GM12865 (cell line): Measurements from ENCODE around the gene DEFB132.

Experiments
- DNase-seq: peaks from one replicate; pipeline ENCODE4 v3.0.0; 2010; ENCODE audit warnings: low read depth
- H3K4me3 ChIP-seq: 2 replicates; pipeline ENCODE4 v1.5.1; 2011; ENCODE audit warnings: mild to moderate bottlenecking, low read depth, low read length, control low read depth
- TF ChIP-seq, protein P1 (sequence below): IDR thresholded peaks from 2 replicates; pipeline ENCODE4 v1.5.1; 2011; ENCODE audit warnings: low read length, control low read depth, low read depth, inconsistent platforms; ENCODE audit not compliant: insufficient read depth; ENCODE audit errors: missing control alignments

The DEFB132 gene

GRCh38 chr20:301886-302848, 44.6 kb downstream of the DEFB132 start:
- H3K4me3 ChIP-seq: no peak overlapping the region
- DNase-seq: no peak

DNA sequence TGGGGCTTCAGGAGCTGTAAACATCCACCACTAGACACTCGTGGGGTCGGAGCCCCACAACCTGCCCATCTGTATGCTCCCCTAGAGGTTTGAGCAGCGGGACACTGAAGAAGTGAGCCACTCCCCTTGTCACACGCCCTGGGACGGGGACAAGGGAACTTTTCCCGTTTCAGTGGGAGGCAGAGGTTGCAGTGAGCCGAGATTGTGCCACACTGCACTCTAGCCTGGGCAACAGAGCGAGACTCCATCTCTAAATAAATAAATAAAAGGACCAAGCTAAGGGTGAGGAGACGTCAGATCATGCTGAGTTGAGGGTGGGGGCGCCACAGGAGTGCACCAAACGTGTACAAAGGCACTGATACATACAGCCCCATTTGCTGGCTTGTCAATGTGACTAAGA, 48.2 kb downstream of the DEFB132 start:
- DNase-seq: no peak
- TF ChIP-seq, protein P1, sequence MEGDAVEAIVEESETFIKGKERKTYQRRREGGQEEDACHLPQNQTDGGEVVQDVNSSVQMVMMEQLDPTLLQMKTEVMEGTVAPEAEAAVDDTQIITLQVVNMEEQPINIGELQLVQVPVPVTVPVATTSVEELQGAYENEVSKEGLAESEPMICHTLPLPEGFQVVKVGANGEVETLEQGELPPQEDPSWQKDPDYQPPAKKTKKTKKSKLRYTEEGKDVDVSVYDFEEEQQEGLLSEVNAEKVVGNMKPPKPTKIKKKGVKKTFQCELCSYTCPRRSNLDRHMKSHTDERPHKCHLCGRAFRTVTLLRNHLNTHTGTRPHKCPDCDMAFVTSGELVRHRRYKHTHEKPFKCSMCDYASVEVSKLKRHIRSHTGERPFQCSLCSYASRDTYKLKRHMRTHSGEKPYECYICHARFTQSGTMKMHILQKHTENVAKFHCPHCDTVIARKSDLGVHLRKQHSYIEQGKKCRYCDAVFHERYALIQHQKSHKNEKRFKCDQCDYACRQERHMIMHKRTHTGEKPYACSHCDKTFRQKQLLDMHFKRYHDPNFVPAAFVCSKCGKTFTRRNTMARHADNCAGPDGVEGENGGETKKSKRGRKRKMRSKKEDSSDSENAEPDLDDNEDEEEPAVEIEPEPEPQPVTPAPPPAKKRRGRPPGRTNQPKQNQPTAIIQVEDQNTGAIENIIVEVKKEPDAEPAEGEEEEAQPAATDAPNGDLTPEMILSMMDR: no peak
- H3K4me3 ChIP-seq: no peak overlapping the region

More at GRCh38 chr20:301886-302848, 44.6 kb downstream of the DEFB132 start:
- TF ChIP-seq, protein P1: no peak

- no peak for DNase-seq
Measured at GRCh38 chr20:308427-309038, 51.0 kb downstream of the DEFB132 start.

GRCh38 chr20:309306-309840, 51.8 kb downstream of the DEFB132 start:
- TF ChIP-seq, protein P1: no peak
- DNase-seq: no peak
- H3K4me3 ChIP-seq: no peak overlapping the region

More at GRCh38 chr20:308427-309038, 51.0 kb downstream of the DEFB132 start:
- H3K4me3 ChIP-seq: no peak overlapping the region
- TF ChIP-seq, protein P1: no peak

DNA sequence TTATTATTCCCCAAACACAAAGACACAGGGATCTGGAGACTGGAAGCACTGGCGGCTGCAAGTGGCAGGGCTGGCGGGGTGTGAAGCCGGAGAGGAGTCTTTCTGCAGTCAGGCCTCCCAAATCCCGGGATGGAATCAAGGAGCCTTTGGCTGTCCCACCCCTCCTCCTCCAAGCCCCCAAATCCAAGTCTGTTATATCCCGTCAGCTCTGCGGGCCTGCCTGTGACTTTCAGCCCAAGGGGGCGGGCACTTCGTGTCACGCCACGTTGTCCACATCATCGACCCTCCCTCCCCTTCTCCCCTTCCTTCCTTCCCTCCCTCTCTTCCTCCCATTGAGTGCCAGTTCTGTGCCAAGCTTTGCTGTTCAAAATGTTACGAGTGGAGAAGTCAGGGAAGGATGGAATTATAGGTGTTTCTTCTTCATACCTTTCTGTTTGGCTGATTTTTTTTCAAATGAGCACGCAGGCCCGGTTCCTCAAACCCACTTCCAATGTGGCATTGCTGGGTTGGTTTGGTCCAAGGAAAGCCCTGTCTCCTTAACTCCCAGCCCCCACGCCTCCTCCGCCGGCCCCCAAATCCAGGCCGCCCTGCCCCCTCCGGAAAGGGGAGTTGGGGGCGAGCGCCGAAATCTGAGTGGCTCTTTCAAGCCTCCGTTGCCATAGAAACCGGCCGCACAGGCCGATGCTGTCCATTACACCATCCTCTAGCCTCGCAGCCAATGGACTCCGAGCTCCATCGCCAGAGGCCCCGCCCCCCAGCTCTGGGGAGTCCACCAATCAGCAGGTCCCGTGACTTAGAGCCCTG, 52.5 kb downstream of the DEFB132 start:
- TF ChIP-seq, protein P1: no peak
- DNase-seq: peak; percentile 84
- H3K4me3 ChIP-seq: no peak overlapping the region

DNA sequence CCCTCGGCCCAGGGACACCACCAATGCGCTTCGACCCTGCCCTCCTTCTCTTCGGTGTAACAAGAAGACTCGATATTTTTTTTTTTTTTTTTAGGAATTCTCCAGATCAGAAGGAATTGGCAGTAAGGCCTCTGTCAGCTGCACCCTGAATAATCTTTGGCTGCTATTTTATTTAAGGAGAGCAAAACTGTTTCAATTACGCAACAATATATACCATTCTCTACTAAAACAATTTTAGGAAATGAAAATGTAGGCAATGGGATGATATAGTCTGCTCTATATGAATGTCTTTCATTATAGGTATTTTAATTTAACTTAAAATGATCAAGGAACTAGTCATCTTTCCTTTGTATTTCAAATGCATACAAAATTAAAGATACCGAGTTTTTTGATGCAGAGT, 53.1 kb downstream of the DEFB132 start:
- TF ChIP-seq, protein P1: no peak
- no peak overlapping the region; the same call in 1 of the 2 replicates for H3K4me3 ChIP-seq
- no peak for DNase-seq
